Measurements from ENCODE around the gene FREM1. TPM values are rescaled to one million over a fixed set of nuclear protein-coding genes. Genes with fewer than 3 reads are reported as not detected.

The FREM1 gene
- polyA plus RNA-seq, 1 donor from 2014 or later = 2.3 TPM

DNA sequence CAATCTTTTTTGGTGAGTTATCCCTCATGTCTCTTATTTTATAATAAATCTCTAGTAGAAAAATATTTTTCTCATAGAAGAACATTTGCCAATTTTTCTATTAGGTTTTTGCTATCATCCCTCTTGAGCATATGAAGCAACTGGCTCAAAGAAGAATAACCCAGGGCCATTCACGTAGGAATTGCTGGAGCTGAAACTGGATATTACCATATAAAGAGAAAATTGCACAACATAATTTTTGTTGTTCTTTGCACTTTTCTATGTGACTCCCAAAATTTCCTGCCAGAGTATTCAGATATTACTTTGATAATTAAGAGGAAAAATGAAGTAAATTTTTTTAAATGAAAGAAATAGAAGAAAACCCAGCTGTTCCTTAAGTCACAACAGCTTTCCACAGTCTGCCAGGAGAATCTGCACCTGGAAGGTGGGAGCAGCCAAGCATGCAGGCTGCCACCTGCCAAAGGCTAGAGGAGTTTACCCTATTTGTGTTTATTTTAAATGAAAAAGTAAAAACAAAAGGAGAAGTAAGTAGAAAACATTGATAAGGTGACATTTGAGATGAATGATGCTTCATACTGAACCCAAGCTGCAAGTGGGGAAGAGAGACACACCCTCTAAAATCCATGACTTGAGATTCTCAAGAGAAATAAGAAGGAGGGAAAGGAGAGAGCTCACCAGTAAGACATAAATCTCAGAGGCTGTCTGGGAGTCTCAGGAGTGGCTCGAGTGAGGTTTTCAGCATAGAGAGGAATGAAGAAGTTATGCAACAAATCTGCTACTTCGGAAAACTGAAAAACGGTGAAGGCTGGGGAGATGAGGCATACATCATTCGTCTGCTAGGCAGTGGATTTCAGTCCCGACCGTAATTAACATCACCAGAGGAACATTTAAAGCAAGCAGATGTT lies 31.5 kb upstream of the FREM1 start:
- H3K36me3 ChIP-seq (ENCODE audit: insufficient read depth, low read length) = no peaks in the 10 kb centered on the region
- no peaks in the 10 kb centered on the region for H3K9me2 ChIP-seq (ENCODE audit: insufficient read depth, low read length)
- H3K4me3 ChIP-seq (ENCODE audit: low read length) = no peak overlapping the region
- H3K79me2 ChIP-seq (replicated peaks; ENCODE audit: insufficient read depth, low read length) = no peaks in the 10 kb centered on the region
- H2AFZ ChIP-seq (ENCODE audit: low read depth, low read length) = no peak overlapping the region
- no peaks in the 10 kb centered on the region for H4K20me1 ChIP-seq (ENCODE audit: insufficient read depth)
- H3K27ac ChIP-seq (ENCODE audit: low read length) = no peak overlapping the region
- H3K27me3 ChIP-seq (ENCODE audit: insufficient read depth, low read depth, low read length) = no peaks in the 10 kb centered on the region
- H3K9ac ChIP-seq (ENCODE audit: low read length) = no peak overlapping the region
- H3F3A ChIP-seq (ENCODE audit: insufficient read depth, low read length, poor library complexity, severe bottlenecking) = no peaks in the 10 kb centered on the region
- no peaks in the 10 kb centered on the region for H3K9me3 ChIP-seq (ENCODE audit: low read length)
- TF ChIP-seq EP300 (conservative IDR thresholded peaks at IDR 0.05; ENCODE audit: poor library complexity, severe bottlenecking) (no peak), SMC3 (conservative IDR thresholded peaks at IDR 0.05; ENCODE audit: poor library complexity) (no peak), POLR2AphosphoS5 (IDR thresholded peaks at IDR 0.05) (no peak), MXI1 (conservative IDR thresholded peaks at IDR 0.05; ENCODE audit: poor library complexity, severe bottlenecking) (no peak), TAF1 (IDR thresholded peaks at IDR 0.05; ENCODE audit: low read depth) (no peak), RAD21 (conservative IDR thresholded peaks at IDR 0.05) (no peak), EZH2 (IDR thresholded peaks at IDR 0.05; ENCODE audit: borderline replicate concordance, insufficient read depth, low read length, poor library complexity, severe bottlenecking) (no peak)
- TF ChIP-seq, protein P1, sequence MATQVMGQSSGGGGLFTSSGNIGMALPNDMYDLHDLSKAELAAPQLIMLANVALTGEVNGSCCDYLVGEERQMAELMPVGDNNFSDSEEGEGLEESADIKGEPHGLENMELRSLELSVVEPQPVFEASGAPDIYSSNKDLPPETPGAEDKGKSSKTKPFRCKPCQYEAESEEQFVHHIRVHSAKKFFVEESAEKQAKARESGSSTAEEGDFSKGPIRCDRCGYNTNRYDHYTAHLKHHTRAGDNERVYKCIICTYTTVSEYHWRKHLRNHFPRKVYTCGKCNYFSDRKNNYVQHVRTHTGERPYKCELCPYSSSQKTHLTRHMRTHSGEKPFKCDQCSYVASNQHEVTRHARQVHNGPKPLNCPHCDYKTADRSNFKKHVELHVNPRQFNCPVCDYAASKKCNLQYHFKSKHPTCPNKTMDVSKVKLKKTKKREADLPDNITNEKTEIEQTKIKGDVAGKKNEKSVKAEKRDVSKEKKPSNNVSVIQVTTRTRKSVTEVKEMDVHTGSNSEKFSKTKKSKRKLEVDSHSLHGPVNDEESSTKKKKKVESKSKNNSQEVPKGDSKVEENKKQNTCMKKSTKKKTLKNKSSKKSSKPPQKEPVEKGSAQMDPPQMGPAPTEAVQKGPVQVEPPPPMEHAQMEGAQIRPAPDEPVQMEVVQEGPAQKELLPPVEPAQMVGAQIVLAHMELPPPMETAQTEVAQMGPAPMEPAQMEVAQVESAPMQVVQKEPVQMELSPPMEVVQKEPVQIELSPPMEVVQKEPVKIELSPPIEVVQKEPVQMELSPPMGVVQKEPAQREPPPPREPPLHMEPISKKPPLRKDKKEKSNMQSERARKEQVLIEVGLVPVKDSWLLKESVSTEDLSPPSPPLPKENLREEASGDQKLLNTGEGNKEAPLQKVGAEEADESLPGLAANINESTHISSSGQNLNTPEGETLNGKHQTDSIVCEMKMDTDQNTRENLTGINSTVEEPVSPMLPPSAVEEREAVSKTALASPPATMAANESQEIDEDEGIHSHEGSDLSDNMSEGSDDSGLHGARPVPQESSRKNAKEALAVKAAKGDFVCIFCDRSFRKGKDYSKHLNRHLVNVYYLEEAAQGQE (IDR thresholded peaks at IDR 0.05; ENCODE audit: borderline replicate concordance) = no peak
- TF ChIP-seq, protein P2, sequence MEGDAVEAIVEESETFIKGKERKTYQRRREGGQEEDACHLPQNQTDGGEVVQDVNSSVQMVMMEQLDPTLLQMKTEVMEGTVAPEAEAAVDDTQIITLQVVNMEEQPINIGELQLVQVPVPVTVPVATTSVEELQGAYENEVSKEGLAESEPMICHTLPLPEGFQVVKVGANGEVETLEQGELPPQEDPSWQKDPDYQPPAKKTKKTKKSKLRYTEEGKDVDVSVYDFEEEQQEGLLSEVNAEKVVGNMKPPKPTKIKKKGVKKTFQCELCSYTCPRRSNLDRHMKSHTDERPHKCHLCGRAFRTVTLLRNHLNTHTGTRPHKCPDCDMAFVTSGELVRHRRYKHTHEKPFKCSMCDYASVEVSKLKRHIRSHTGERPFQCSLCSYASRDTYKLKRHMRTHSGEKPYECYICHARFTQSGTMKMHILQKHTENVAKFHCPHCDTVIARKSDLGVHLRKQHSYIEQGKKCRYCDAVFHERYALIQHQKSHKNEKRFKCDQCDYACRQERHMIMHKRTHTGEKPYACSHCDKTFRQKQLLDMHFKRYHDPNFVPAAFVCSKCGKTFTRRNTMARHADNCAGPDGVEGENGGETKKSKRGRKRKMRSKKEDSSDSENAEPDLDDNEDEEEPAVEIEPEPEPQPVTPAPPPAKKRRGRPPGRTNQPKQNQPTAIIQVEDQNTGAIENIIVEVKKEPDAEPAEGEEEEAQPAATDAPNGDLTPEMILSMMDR (IDR thresholded peaks at IDR 0.05; ENCODE audit: poor library complexity, severe bottlenecking) = no peak
- no peak overlapping the region for H3K4me2 ChIP-seq (ENCODE audit: low read length)

DNA sequence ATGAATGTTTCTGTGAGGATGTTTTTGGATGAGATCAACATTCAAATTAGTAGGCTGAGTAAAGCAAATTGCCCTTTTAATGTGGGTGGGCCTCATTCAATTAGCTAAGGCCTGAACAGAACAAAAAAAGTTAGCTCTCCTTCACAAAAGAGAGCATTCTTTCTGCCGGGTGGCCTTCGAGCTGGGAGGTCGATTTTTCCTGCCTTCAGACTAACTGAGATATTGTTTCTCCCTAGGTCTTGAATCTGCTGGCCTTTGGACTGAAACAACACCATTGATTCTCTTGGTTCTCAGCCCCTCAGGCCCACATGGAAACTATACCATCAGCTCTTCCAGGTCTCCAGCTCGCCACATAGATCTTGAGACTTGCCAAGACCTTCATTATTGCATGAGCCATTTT lies 29.1 kb upstream of the FREM1 start:
- Histone ChIP-seq H3K27me3 (ENCODE audit: insufficient read depth, low read depth, low read length) (no peaks in the 10 kb centered on the region), H3K9me3 (ENCODE audit: low read length) (no peaks in the 10 kb centered on the region), H3K27ac (ENCODE audit: low read length) (no peak overlapping the region), H3K4me3 (ENCODE audit: low read length) (no peak overlapping the region), H3F3A (ENCODE audit: insufficient read depth, low read length, poor library complexity, severe bottlenecking) (no peaks in the 10 kb centered on the region), H3K9me2 (ENCODE audit: insufficient read depth, low read length) (no peaks in the 10 kb centered on the region), H3K4me2 (ENCODE audit: low read length) (no peak overlapping the region), H4K20me1 (ENCODE audit: insufficient read depth) (no peaks in the 10 kb centered on the region), H3K9ac (ENCODE audit: low read length) (no peak overlapping the region), H3K36me3 (ENCODE audit: insufficient read depth, low read length) (no peaks in the 10 kb centered on the region), H3K79me2 (replicated peaks; ENCODE audit: insufficient read depth, low read length) (no peaks in the 10 kb centered on the region), H2AFZ (ENCODE audit: low read depth, low read length) (no peak overlapping the region)
- TF ChIP-seq POLR2AphosphoS5 (IDR thresholded peaks at IDR 0.05) (no peak), TAF1 (IDR thresholded peaks at IDR 0.05; ENCODE audit: low read depth) (no peak), SMC3 (conservative IDR thresholded peaks at IDR 0.05; ENCODE audit: poor library complexity) (no peak), EZH2 (IDR thresholded peaks at IDR 0.05; ENCODE audit: borderline replicate concordance, insufficient read depth, low read length, poor library complexity, severe bottlenecking) (no peak), RAD21 (conservative IDR thresholded peaks at IDR 0.05) (no peak), MXI1 (conservative IDR thresholded peaks at IDR 0.05; ENCODE audit: poor library complexity, severe bottlenecking) (no peak), EP300 (conservative IDR thresholded peaks at IDR 0.05; ENCODE audit: poor library complexity, severe bottlenecking) (no peak)
- TF ChIP-seq, protein P1 (IDR thresholded peaks at IDR 0.05; ENCODE audit: borderline replicate concordance) = no peak
- TF ChIP-seq, protein P2 (IDR thresholded peaks at IDR 0.05; ENCODE audit: poor library complexity, severe bottlenecking) = no peak

Measured in neural cell (in vitro differentiated cells).